Rectal smooth muscle tissue (tissue), 1 donor: Measurements from ENCODE around the gene ZFHX3.

Experiments
- H3K27ac ChIP-seq: one replicate; pipeline ENCODE4 v1.7.0; 2013; ENCODE audit warnings: low read depth, low read length, inconsistent platforms
- H3K27me3 ChIP-seq: one replicate; pipeline ENCODE4 v1.7.0; 2013; ENCODE audit warnings: low read length; ENCODE audit not compliant: control insufficient read depth, insufficient read depth
- H3K36me3 ChIP-seq: one replicate; pipeline ENCODE4 v1.7.0; 2013; ENCODE audit warnings: low read length; ENCODE audit not compliant: control insufficient read depth, insufficient read depth
- H3K4me1 ChIP-seq: one replicate; pipeline ENCODE4 v1.7.0; 2013; ENCODE audit warnings: low read length; ENCODE audit not compliant: control insufficient read depth, insufficient read depth
- H3K4me3 ChIP-seq: one replicate; pipeline ENCODE4 v1.7.0; 2013; ENCODE audit warnings: low read length
- H3K9ac ChIP-seq: one replicate; pipeline ENCODE4 v1.7.0; 2013; ENCODE audit warnings: low read length

ZFHX3 gene

DNA sequence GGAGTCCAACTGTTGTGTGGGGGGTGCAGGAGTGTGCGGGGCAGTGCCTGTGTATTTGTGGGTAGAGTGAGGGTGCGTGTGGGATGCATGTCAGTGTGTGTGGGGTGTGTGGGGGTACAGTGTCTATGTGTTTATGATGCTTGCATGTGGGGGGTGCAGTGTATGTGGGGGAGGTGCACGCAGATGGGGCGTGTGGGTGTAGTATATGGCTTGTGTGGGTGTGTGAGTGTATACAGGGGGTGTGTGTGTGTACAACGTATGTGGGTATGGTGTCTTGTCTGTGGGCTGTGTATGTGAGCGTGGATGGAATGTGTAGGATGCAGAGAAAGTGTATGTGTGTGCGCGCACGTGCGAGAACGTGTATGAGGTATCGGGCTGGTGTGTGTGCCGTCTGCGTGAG, 160.4 kb downstream of the ZFHX3 start:
- no peaks in the 10 kb centered on the region for H3K4me1 ChIP-seq
- peaks cover 19% of the 10 kb centered on the region for H3K36me3 ChIP-seq
- no peaks in the 10 kb centered on the region for H3K27me3 ChIP-seq
- H3K4me3 ChIP-seq: no peak overlapping the region
- H3K9ac ChIP-seq: no peak overlapping the region
- no peak overlapping the region for H3K27ac ChIP-seq

GRCh38 chr16:72886346-72886974, 161.5 kb downstream of the ZFHX3 start:
- H3K27me3 ChIP-seq: no peaks in the 10 kb centered on the region
- H3K4me3 ChIP-seq: no peak overlapping the region
- no peak overlapping the region for H3K27ac ChIP-seq
- peaks cover 23% of the 10 kb centered on the region for H3K36me3 ChIP-seq
- no peaks in the 10 kb centered on the region for H3K4me1 ChIP-seq
- H3K9ac ChIP-seq: no peak overlapping the region

DNA sequence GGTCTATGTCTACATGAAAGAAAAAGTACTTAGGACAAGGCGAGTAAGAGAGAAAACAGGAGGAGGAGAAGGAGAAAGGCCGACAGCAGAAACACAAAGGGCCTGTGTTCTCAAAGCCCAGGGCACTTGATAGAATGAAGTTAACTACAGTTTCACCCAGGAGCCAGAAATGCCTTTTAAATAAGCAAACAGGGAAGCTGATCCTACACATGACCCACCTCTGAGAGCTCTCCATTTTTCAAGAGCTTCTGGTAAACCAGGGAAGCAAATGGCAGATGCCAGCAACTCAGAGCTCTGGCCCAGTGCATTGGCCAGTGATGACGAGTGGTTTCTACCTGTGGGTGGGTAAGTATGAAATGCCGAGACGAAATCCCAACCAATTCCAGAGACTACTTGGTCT, 163.4 kb downstream of the ZFHX3 start:
- no peak overlapping the region for H3K9ac ChIP-seq
- no peak overlapping the region for H3K27ac ChIP-seq
- no peaks in the 10 kb centered on the region for H3K27me3 ChIP-seq
- no peaks in the 10 kb centered on the region for H3K4me1 ChIP-seq
- H3K4me3 ChIP-seq: no peak overlapping the region
- H3K36me3 ChIP-seq: peaks cover 23% of the 10 kb centered on the region

DNA sequence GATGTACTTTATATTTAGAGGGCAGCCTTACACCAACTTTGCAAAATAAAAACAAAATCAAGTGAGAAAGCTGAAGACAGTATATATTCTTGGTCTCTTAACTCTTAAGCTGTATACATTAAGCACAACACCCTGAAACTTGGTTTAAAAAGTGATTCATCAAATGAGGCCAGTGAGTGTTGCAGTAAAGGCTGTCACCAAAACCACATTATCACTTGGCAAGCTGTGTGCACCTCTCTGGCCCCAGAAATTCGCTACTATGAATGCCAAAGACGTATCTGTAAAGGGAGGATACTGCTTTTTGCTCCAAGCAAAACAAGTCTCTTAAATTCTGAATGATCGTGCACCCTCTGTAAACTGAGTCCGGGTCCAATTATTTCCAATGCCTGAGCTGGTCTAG, 163.9 kb downstream of the ZFHX3 start:
- Histone ChIP-seq H3K27ac (no peak overlapping the region), H3K36me3 (peaks cover 23% of the 10 kb centered on the region), H3K27me3 (no peaks in the 10 kb centered on the region), H3K4me1 (no peaks in the 10 kb centered on the region), H3K9ac (no peak overlapping the region), H3K4me3 (no peak overlapping the region)

GRCh38 chr16:72879846-72880245, 168.1 kb downstream of the ZFHX3 start:
- H3K4me1 ChIP-seq: no peaks in the 10 kb centered on the region
- no peak overlapping the region for H3K4me3 ChIP-seq
- no peak overlapping the region for H3K9ac ChIP-seq
- no peak overlapping the region for H3K27ac ChIP-seq
- peaks cover 5% of the 10 kb centered on the region for H3K36me3 ChIP-seq
- no peaks in the 10 kb centered on the region for H3K27me3 ChIP-seq

- Histone ChIP-seq H3K4me3 (no peak overlapping the region), H3K4me1 (no peaks in the 10 kb centered on the region), H3K36me3 (peaks cover 5% of the 10 kb centered on the region), H3K9ac (no peak overlapping the region), H3K27ac (no peak overlapping the region), H3K27me3 (no peaks in the 10 kb centered on the region)
These were observed 169.3 kb downstream of the ZFHX3 start for GRCh38 chr16:72878301-72879269.

DNA sequence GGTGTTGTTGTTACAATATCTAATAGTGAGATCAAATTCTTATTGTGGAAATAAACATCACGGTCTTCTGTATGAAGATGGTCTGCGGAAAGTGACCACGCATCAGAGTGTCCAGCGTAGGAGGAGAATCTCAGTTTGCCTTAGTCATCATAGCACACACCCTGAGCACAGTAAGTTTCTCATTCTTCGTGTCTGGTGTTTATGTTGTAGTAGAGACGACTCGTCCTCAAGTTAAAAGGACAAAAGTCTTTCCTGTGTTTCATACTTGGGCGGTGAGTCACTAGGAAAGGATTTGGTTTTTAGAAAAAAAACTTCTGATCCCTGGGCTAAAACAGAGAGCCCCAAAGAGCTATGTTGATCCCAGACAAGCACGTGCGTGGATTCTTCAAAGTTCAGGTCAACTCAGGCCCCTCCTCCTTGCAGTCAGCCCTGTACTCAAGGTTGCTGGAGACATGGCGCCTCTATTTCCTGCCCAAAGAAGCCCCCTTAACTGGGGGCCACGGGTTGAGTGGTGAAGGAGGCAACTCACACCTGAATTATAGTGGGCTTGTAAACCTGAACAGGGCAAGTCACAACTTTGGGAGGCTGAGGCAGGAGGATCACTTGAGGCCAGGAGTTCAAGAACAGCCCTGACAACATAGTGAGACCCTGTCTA, 170.4 kb downstream of the ZFHX3 start:
- no peak overlapping the region for H3K27ac ChIP-seq

GRCh38 chr16:72876981-72877373, 171.0 kb downstream of the ZFHX3 start:
- Histone ChIP-seq H3K4me1 (no peaks in the 10 kb centered on the region), H3K9ac (no peak overlapping the region), H3K4me3 (no peak overlapping the region), H3K27ac (peak overlapping the region; percentile 18), H3K36me3 (no peaks in the 10 kb centered on the region), H3K27me3 (no peaks in the 10 kb centered on the region)

More for the DNA sequence above, 170.4 kb downstream of the ZFHX3 start:
- Histone ChIP-seq H3K4me1 (no peaks in the 10 kb centered on the region), H3K9ac (no peak overlapping the region), H3K27me3 (no peaks in the 10 kb centered on the region), H3K36me3 (peaks cover 4% of the 10 kb centered on the region), H3K4me3 (no peak overlapping the region)

- H3K4me1 ChIP-seq: no peaks in the 10 kb centered on the region
- H3K27me3 ChIP-seq: no peaks in the 10 kb centered on the region
- H3K27ac ChIP-seq: no peak overlapping the region
- H3K4me3 ChIP-seq: no peak overlapping the region
- no peak overlapping the region for H3K9ac ChIP-seq
- no peaks in the 10 kb centered on the region for H3K36me3 ChIP-seq
These were observed 171.7 kb downstream of the ZFHX3 start for GRCh38 chr16:72876221-72876620.

DNA sequence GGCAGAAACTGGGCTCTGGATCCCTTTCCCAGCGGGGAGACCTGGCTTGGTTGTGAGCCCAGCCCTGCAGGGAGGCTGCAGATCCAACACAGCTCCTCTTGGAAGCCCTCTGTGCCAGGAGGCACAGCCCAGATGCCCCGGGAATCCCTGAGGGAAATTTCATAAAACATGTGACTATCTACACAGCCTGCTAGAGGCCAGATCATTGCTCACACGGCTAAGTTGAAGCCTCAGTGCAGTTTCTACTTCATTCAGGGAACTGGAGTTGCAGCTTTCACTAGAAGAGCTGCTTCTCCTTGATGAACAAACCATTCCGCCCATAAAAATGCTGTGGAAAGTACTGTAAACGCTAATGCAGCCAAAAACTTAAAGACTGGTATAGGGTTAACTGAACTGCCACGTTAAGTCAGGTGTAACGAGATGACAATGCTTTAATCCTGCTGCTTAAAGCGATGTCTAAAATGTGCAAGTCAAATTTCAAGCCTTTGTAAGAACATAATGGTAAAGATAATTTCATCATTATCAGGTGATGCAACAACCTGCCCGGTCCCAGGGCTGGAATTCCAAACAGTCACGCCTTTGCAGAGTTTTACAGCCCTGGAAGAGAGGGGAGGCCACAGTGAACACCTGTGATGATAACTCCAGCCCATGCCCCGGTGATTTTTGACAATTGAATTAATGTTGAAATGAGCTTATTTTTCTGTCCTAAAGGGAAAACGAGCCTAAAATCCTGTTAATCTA, 172.5 kb downstream of the ZFHX3 start:
- no peaks in the 10 kb centered on the region for H3K36me3 ChIP-seq
- H3K27ac ChIP-seq: no peak overlapping the region
- H3K27me3 ChIP-seq: no peaks in the 10 kb centered on the region
- H3K9ac ChIP-seq: no peak overlapping the region
- no peak overlapping the region for H3K4me3 ChIP-seq
- no peaks in the 10 kb centered on the region for H3K4me1 ChIP-seq

- H3K4me1 ChIP-seq: no peaks in the 10 kb centered on the region
These were observed 174.1 kb downstream of the ZFHX3 start for GRCh38 chr16:72873853-72874252.

GRCh38 chr16:72873044-72873443, 174.9 kb downstream of the ZFHX3 start:
- H3K4me3 ChIP-seq: no peak overlapping the region
- H3K36me3 ChIP-seq: no peaks in the 10 kb centered on the region
- no peak overlapping the region for H3K9ac ChIP-seq
- no peaks in the 10 kb centered on the region for H3K27me3 ChIP-seq
- H3K27ac ChIP-seq: no peak overlapping the region
- no peaks in the 10 kb centered on the region for H3K4me1 ChIP-seq

More at GRCh38 chr16:72873853-72874252, 174.1 kb downstream of the ZFHX3 start:
- Histone ChIP-seq H3K9ac (no peak overlapping the region), H3K27ac (no peak overlapping the region), H3K4me3 (no peak overlapping the region), H3K27me3 (no peaks in the 10 kb centered on the region), H3K36me3 (no peaks in the 10 kb centered on the region)
